T-helper 1 cell (primary cell): ENCODE measurements around the gene PDSS2.
"Not testable (repeated sequence)": the region's sequence is repeated elsewhere in the genome, so short reads cannot be mapped to it uniquely, and the experiment has no call there.

ENCODE experiments used
- DNase-seq, 5 donors: peaks; one replicate each; pipeline ENCODE4 v3.0.0-alpha.2; 2012 to 2020

The PDSS2 gene

DNA sequence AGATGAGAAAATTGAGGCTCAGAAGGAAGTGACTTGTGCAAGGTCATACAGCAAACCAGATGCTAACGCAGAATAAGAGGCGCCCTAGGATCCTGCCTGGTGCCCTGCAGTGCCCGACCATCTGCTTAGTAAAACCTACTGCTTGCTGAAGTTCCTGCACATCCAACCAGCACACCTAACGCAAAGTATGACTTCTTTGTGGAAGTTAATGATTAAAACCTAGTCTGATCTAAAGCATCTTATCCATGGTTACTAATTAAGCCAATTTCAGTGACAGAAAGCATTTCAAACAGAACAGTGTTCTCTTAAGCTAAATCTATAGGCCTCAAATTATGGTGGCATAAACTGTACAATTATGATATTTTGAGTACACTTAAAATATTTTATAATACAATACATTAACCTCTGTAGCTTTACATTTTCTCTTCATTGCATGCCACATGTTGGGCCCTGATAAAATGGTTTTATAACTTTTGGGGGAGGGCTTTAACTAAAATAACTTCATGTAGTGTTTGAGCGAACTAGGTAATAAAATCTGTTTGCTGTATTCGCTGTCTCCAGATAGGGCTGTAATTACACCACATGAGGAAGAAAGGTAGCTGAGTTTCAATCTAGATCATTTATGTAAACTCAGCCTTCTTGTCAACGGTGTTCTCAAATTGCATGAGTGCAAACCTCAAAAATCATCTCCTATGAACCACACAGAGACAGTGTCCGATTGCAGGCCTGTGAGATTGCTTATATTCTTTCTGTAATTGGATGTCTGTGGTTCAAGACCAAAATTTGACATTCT lies 306.5 kb downstream of the PDSS2 start:
- DNase-seq, result no peak

DNA sequence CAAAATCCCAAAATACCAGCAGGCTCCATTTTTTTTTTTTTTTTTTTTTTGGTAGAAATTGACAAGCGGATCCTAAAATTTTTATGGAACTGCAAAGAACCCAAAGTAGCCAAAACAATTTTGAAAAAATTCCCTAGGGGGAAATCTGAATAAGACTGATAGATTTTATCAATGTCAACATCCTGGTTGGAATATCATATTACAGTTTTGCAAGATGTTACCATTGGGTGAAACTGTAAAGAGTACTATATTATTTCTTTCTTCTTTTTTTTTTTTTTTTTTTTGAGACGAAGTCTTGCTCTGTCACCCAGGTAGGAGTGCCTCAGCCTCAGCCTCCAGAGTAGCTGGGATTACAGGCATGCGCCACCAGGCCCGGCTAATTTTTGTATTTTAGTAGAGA lies 314.7 kb downstream of the PDSS2 start:
- DNase-seq, result no peak

DNA sequence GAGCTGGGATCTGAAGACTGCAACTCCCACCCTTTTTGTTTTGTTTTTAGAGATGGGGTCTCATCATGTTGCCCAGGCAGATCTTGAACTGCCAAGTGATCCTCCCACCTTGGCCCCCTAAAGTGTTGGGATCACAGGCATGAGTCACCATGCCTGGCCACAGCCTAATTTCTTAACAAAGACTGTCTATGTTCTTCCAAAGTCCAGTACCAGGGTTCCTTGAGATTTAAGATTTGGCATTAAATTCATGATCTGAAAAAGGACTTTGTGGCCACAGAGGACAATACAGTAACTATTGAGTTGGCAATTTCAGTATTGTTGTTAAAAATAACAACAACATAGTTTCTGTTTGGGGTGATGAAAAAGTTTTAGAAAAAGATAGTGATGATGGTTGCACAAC lies 315.4 kb downstream of the PDSS2 start:
- no peak for DNase-seq

DNA sequence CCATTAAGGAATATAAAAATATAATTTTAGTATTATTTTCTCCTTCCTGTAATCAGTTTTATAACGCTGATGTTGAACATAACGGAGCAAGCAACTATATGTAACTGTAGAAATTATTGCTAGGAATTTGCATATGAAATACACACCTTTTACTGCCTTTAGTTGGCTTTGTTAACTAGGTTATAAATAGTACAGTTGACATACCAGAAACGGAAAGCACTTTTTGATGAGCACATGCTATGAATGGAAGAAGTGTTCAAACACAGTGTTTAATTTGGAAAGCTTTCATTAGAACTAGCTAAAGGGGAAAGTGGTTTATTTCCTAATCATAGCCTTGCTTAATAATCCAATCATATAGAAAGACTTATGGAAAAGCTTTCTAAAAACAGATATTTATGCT lies 318.8 kb downstream of the PDSS2 start:
- DNase-seq, result no peak

DNA sequence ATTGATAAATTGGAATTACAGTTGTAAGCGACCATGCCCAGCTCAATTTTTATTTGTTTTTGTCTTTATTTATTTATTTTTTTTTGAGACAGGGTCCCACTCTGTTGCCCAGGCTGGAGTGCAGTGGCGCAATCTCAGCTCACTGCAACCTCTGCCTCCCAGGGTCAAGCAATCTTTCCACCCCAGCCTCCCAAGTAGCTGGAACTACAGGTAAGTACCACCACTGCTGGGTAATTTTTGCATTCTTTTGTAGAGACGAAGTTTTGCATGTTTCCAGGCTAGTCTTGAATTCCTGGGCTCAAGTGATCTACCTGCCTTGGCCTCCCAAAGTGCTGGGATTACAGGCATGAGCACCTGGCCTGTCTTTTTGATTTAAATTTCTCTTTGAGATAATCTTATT lies 323.0 kb downstream of the PDSS2 start:
- DNase-seq, result not testable (repeated sequence)

DNA sequence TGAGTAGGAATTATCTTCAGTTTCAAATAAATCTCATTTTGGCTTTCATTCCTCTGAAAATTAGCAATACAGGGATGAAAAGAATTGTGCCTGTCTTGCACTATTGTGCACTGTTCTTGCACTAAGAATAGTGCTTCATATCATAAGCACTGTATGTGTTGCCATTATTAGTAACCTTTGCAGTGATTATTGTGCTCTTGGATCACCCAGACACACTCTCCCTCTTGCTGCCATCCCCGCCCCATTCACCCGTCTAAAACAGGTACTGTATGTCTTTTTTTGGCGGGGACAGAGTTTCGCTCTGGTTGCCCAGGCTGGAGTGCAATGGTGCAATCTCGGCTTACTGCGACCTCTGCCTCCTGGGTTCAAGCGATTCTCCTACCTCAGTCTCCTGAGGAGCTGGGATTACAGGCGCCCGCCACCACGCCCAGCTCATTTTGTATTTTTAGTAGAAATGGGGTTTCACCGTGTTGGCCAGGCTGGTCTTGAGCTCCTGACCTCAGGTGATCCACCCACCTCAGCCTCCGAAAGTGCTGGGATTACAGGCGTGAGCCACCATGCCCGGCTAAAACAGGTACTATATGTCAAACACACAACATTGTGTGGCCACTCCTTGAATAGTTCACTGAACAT lies 324.2 kb downstream of the PDSS2 start:
- DNase-seq, result not testable (repeated sequence)

DNA sequence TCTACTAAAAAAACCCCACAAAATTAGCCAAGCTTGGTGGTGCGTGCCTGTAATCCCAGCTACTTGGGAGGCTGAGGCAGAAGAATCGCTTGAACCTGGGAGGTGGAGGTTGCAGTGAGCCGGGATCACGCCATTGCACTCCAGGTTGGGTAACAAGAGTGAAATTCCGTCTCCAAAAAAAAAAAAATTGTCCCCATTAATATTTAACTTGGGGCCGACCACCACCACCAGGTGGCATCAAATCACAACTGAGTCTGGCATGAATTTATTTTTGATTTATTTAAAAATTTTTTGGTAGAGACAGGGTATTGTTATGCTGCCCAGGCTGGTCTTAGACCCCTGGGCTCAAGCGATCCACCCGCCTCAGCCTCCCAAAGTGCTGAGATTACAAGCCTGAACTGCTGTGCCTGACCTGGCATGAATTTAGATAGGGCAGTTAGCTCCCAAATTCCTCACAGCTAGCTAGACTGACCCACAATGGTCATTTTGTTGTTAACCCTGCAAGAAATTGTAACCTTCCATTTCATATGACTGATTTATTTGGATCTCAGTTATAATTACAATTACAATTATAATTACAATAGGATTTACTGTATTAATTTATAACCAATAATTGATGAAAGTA lies 326.9 kb downstream of the PDSS2 start:
- no peak for DNase-seq

DNA sequence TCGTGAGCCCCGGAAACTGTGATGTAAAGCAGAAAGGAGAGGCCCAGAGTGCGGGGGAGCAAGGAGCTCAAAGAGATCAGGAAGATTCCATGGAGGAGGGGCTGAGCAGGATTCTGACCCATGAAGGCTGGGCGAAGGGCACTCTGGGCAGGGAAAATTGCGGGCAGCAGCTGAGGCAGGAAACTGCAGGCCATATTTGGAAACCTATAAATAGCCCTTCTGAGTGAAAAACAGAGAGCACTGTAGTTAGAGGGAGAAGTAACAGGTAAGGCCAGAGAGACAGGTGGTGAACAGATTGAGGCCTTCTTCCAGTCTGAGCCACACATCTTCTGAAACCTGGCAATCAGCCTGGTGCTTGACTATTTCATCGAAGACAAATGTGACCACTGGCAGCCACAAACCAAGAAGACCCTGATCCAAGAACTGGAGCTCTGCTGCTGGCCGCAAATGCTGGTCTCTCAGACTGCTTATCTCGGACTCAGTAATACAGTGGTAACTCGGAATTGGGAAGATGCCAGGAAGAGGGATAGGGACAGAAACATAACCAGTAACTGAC lies 329.9 kb downstream of the PDSS2 start:
- no peak for DNase-seq

DNA sequence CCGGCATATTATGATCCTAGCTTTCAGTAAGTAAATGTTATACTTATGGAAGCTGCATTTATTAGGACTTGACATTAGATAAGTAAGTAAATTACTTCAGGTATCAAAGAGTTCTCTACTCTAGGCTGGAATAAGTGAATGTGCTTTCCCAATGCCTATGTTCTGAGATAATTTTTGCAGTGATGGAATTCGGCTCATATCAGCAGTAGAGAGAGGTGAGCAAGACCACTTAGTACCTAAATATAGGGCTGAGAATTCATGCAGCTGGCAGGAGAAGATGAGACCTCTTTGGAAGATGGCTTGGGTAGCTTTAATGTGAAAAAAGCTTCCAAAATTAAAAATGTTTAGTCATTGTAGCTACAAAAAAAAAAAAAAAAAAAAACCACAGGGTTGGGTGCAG lies 330.8 kb downstream of the PDSS2 start:
- DNase-seq, result no peak

DNA sequence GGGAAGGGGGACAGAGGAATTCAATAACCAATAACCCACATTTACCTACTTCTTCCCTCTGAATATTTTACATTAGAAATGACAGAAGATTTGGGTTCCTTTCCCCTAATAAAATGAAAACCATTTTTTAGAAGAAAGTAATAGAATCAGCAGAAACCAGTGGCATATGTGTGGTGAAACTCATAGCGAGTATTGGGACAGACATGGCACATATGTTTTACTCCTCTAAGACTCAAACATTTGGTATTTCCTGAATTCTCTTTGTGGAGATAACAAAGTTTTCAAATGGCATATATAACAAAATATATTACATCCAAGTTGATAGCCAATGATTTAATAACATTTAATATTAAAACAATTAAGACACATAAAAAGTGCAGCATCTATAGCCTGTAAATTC lies 331.2 kb downstream of the PDSS2 start:
- DNase-seq, result no peak

DNA sequence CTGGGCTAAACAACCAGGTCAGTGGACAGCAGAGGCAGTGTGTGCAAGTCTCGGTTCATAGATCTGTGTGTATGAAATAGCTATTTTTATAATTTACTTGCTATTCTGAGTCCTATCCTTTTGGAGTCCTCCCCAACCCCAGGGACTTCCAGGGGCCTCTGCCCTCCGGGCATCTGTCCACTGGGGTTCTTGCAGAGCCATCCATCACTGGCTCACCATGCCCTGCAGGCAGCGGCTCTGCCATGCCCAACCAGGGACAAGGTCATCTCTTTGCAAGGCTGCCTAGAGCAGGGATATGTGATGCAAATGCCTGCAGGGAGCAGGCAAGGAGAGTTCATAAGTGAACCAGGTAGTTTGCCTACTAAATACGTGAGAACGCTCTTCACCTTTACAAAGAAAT lies 333.6 kb downstream of the PDSS2 start:
- no peak for DNase-seq

DNA sequence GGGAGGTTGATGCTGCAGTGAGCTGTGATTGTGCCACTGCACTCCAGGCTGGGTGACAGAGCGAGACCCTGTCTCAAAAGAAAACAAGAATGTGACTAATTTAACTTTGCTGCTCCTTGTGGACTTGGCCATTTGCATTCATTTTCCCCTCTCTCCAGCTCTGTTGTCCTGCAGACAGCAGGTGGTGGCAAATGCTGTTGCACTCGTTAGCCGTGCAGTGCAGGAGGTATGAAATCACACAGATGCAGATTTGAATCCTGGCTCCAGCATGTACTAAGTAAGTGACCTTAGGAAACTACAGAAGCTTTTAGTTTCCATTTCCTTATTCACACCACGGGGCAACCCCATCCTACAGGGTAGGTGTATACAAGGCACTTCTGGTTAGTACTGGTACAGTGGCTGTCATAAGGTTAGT lies 334.4 kb downstream of the PDSS2 start:
- no peak for DNase-seq

DNA sequence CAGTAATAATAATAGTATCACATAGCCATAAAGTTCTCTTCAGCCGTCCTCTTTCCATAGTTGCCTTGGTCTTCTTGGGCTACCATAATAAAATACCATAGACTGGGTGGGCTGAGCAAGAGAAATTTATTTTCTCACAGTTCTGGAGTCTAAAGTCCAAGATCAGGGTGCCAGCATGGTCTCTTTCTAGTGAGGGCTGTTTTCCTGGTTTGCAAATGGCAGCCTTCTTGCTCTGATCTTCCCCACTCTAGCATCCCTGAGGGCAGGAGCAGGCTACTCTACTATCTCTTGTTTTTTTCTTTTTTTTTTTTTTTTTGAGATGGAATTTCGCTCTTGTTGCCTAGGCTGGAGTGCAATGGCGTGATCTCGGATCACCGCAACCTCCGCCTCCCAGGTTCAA lies 335.9 kb downstream of the PDSS2 start:
- no peak for DNase-seq

DNA sequence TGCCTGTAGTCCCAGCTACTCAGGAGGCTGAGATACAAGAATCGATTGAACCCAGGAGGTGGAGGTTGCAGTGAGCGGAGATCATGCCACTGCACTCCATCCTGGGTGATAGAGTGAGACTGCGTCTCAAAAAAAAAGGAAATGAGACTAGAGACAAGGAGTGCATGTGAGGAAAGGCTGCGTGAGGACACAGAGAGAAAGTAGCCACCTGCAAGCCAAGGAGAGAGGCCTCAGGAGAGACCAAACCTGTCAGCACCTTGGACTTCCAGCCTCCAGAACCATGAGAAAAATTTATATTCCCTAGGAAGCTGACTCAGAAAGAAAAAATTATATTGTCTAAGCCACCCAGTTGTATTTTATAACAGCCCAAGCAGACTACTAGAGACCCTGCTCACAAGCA lies 336.6 kb downstream of the PDSS2 start:
- DNase-seq, result no peak

DNA sequence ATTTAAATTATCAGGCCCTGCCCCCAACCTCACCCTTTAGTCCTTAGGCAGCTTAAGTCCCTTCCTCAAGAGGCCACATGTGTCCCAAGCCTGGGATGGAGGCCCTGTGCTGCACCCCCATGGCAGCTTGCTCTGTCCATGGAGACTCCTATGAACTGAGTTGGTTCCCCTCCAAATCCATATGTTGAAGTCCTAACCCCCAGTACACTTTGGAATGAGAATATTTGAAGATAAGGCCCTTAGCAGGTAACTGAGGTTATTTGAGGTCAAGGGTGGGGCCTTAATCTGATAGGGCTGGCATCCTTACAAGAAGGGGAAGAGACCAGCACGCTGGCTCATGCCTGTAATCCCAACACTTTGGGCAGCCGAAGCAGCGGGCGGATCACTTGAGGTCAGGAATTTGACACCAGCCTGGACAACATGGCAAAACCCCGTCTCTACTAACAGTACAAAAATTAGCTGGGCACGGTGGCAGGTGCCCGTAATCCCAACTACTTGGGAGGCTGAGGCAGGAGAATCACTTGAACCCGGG lies 337.3 kb downstream of the PDSS2 start:
- no peak for DNase-seq

DNA sequence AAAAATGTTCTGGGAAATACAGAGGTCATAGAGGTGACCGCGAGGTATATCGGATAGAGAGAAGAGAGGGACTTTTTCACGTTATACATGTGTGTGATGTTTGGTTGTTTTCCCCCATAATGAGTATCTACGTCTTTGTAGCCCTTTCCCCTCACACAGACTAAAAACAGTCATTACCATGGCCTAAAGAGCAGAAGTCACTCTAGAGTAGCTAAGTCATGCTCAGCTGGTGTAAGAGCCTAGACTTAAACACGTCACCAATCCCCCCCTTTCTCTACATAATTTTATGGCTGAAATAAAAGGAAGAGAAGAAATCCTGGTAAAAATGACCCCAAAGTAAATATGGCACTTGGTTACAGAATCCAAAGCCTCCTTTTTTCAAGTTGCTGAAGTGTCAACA lies 338.1 kb downstream of the PDSS2 start:
- DNase-seq, result no peak

DNA sequence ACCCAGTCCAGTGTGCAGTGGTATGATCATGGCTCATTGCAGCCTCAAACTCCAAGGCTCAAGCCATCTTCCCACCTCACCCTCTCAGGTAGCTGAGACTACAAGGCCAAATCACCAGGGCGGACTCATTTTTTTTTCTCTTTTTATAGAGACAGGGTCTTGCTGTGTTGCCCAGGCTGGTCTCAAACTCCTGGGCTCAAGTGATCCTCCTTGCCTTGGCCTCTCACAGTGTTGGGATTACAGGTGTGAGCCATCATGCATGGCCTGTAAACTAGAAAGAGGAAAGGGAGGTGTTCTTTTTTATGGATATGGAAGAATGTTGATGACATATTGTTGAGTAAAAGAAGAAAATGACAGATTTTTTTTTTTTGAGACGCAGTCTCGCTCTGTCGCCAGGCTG lies 339.0 kb downstream of the PDSS2 start:
- no peak for DNase-seq

DNA sequence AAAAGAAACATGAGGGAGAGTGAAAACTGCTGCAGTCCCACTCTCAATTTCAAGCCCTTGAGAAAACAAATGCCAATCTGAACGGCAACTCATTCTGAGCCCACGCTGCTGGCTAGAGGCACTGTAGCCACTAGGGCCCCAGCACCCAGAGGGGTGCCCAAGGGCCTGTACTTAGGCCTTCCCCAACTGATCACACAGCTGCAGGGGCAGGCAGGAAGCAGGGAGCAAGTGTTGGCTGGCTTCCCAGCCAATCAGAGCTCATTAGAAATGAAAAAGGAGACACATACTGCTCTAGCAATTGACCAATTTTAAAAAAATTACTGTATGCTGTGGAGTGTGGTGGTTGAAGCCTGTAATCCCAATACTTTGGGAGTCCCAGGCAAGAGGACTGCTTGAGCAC lies 340.4 kb downstream of the PDSS2 start:
- DNase-seq, result no peak

DNA sequence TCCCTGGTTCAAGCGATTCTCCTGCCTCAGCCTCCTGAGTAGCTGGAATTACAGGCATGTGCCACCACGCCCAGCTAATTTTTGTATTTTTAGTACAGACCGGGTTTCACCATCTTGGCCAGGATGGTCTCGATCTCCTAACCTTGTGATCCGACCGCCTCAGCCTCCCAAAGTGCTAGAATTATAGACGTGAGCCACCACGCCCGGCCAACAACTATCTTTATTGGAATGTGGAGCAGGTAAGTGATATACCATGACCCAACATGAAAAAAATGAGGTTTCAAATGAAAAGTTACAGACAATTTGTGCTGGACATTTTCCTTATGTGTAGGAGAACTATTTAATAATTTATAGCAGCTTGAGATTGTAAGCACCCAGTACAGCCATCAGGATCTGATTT lies 340.8 kb downstream of the PDSS2 start:
- not testable (repeated sequence) for DNase-seq

DNA sequence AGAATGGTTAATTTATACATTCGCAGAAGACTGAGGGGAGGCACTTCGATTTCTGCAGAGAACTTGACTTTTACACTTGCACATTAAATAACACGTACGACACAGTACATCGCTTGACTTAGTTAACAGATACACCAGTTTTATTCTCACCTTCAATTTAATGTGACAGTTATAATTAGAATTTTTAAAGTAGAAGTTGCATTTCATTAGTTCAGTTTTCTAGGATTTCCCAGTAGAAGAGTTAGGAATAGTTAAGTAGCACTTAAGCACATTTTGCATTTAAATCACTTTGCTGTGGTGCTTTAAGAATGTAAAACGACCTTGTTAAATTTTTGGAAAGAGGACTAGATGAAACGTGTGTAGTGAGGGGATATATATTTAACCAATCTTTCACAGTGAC lies 342.4 kb downstream of the PDSS2 start:
- DNase-seq, result no peak

DNA sequence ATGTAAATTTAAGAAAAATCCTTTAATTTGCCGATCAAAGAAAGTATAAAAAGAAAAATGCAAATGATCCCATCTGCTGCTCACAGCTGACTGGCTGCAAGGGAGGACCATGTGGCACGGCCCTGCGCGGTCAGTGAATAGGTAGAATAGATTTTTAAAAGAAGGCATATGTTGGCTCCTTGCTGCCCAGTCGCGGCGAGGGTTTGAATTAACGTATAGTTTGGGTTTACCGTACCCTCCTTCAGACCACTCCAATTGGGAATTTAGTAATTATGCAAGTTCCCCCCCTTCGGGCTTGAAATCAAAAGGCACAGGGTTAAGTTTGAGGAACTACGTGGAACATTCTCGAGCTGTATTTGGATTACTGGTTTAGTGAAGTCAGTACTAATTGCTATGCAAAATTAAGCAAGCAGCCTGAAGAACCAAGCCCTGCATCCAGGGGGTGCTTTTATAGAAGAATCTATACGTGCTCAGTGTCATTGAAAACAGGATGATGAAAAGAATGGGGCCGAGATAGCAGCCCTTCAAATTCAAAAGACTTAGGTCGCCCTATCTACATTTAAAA lies 343.0 kb downstream of the PDSS2 start:
- DNase-seq, result peak in 1 of 5 donors; percentile 20

DNA sequence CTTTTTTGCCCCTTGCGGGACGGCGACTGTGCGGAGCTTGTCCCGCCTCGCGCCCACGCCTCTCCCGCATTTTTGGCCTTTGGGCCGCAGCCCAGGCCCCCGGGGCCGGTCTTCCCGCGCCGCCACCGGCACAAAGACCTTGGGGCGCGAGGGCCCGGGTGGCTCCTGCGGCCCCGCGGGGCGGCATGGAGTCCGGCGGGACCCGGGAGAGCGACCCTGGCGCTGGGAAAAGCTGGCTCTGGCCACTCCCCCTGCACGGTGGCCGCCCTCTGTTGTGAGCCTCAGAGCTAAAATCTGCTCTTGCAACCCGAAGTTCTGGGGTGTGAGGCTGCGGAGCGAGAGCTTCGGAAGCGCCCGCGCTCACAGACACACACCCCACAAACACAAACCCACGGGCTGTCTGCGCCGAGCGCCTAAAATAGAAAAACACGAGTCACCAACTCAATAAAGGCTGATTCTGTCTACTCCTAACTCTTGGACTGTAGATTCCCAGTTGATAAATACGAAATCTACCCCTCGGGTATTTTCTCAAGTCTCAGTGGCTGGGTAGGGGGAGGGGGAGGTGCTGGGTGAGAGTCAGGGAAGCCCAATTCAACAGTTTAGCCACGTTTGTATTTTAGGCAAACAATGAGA lies 343.6 kb downstream of the PDSS2 start:
- DNase-seq, result peak in 1 of 5 donors; percentile 26
